Vagina (tissue), 2 donors: ENCODE results near the gene ATG4D.

ENCODE experiments used
- POLR2A ChIP-seq, 2 donors: fragments of 450-650 bp; IDR thresholded peaks; one replicate each; pipeline ENCODE4 v1.6.1; 2017; ENCODE audit warnings: antibody characterized with exemption in 2 of 2, mild to moderate bottlenecking in 2 of 2, moderate library complexity in 2 of 2
- POLR2AphosphoS5 ChIP-seq, 2 donors: sonication (generic); formaldehyde crosslinking; IDR thresholded peaks; one replicate each; pipeline ENCODE4 v1.9.0; 2017; ENCODE audit warnings: antibody characterized with exemption in 2 of 2, mild to moderate bottlenecking in 2 of 2, low read depth in 1 of 2; ENCODE audit not compliant: insufficient read depth in 1 of 2
- TF ChIP-seq, protein P1 (sequence below), 3 experiments: fragments of 450-650 bp in 2 of 3; fragments of 200-600 bp in 1 of 3; sonication (generic) in 1 of 3; IDR thresholded peaks; one replicate each; pipeline ENCODE4 v1.5.1; 2017 to 2019; ENCODE audit warnings: antibody characterized with exemption in 3 of 3, mild to moderate bottlenecking in 2 of 3, moderate library complexity in 2 of 3

DNA sequence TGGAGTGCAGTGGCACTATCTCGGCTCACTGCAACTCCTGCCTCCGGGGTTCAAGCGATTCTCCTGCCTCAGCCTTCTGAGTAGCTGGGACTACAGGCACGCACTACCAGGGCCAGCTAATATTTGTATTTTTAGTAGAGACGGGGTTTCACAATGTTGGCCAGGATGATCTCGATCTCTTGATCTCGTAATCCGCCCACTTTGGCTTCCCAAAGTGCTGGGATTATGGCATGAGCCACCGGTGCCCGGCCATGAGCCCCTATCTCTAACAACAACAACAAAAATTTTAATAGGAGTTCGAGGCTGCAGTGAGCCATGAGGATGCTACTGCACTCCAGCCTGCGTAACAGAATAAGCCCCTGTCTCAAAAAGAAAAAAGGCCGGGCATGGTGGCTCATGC, 38.4 kb downstream of the ATG4D start:
- TF ChIP-seq, protein P1, sequence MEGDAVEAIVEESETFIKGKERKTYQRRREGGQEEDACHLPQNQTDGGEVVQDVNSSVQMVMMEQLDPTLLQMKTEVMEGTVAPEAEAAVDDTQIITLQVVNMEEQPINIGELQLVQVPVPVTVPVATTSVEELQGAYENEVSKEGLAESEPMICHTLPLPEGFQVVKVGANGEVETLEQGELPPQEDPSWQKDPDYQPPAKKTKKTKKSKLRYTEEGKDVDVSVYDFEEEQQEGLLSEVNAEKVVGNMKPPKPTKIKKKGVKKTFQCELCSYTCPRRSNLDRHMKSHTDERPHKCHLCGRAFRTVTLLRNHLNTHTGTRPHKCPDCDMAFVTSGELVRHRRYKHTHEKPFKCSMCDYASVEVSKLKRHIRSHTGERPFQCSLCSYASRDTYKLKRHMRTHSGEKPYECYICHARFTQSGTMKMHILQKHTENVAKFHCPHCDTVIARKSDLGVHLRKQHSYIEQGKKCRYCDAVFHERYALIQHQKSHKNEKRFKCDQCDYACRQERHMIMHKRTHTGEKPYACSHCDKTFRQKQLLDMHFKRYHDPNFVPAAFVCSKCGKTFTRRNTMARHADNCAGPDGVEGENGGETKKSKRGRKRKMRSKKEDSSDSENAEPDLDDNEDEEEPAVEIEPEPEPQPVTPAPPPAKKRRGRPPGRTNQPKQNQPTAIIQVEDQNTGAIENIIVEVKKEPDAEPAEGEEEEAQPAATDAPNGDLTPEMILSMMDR (IDR thresholded peaks at IDR 0.05), result no peak
- TF ChIP-seq POLR2A (IDR thresholded peaks at IDR 0.05), result no peak
- no peak for TF ChIP-seq POLR2AphosphoS5 (IDR thresholded peaks at IDR 0.05; ENCODE audit: insufficient read depth in 1 of 2, low read depth in 1 of 2)
